NAMALWA (cell line): Measurements from ENCODE around the gene NHP2.
A peak's percentile ranks its signal among the peaks of the same experiment; 100 is the strongest.

Experiments used
- DNase-seq: peaks from one replicate; pipeline ENCODE4 v3.0.0-alpha.2; 2015; ENCODE audit warnings: low spot score

Gene NHP2

GRCh38 chr5:178174456-178174855 is 20.8 kb upstream of the NHP2 start:
- DNase-seq, result no peak

DNA sequence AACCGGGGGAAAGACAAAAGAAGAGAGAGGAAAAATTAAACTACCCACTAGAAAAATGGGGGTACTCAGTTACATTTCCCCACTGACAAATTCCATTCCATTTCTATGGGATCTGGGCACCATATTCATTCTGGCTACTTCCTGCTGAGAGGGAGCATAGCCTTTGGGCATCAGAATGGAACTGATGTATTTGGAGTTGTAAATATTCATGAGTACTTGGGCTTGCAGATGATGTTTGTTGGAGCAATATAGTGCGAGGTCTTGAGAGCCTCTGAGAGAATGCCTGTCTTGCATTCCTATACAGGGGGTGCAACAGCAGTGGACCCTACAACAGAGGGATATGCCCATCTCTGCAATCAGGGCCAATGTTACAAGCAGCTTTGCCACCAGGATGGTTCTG is 16.8 kb upstream of the NHP2 start:
- DNase-seq, result no peak

GRCh38 chr5:178165581-178165980 is 11.9 kb upstream of the NHP2 start:
- DNase-seq, result no peak

- peak; percentile 96 for DNase-seq
Measured at GRCh38 chr5:178163772-178164735, 10.4 kb upstream of the NHP2 start.

DNA sequence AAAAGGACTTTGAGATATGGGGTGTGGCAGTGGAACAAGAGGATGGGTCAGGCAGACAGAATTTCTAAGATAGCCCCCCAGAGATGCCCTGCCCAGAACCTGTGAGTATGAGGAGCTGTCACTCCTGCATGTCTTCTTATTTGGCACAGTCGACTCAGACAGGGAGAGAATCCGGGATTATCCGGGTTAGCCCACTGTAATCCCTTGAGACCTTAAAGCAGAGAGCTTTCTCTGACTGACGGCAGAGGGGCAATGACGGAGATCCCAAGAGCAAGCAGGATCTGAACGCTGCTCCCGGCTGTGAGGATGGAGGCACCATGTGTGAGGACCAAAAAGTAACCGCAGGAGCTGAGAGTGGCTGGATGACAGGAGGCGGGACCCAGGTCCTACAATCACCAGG is 8.8 kb upstream of the NHP2 start:
- DNase-seq, result no peak

DNA sequence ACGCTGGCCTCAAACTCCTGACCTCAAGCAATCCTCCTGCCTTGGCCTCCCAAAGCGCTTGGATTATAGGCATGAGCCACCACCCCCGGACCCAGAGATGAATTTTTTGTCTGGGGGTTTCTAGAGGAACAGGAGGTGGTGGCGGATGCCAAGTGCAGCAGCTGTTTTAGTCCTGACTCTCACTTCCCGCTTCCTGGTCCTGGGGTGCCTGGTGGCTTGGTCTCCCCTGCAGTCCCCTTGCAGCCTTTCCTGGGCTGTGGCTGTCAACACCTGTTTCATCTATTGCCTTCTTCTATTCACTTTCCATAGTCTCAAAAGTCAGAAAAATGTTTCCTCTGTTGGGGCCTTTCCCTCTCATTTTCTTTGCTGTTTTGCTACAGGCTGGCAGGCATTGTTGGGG is 6.5 kb upstream of the NHP2 start:
- no peak for DNase-seq

- peak; percentile 64 for DNase-seq
Measured at GRCh38 chr5:178155065-178155464, 1.4 kb upstream of the NHP2 start.

- DNase-seq, result no peak
Measured at GRCh38 chr5:178152491-178153444, 917 bp downstream of the NHP2 start.

- DNase-seq, result no peak
Measured at GRCh38 chr5:178150977-178151734, 2.5 kb downstream of the NHP2 start.

GRCh38 chr5:178149199-178149932 is 4.3 kb downstream of the NHP2 start:
- DNase-seq, result no peak

DNA sequence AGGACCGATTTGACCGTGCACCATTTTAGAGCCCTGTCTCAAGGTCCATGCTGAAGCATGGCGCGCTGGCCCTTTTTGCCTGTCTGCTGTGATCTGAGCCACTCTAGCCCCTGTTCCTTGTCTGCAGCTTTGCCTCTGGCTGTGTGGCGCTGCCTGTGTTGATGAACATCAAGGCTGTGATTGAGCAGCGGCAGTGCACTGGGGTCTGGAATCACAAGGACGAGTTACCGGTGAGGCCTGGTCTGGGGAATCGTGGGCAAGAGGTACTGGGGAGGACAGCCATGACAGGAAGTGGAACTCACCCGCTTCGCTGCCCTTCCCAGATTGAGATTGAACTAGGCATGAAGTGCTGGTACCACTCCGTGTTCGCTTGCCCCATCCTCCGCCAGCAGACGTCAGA is 6.3 kb downstream of the NHP2 start:
- no peak for DNase-seq

DNA sequence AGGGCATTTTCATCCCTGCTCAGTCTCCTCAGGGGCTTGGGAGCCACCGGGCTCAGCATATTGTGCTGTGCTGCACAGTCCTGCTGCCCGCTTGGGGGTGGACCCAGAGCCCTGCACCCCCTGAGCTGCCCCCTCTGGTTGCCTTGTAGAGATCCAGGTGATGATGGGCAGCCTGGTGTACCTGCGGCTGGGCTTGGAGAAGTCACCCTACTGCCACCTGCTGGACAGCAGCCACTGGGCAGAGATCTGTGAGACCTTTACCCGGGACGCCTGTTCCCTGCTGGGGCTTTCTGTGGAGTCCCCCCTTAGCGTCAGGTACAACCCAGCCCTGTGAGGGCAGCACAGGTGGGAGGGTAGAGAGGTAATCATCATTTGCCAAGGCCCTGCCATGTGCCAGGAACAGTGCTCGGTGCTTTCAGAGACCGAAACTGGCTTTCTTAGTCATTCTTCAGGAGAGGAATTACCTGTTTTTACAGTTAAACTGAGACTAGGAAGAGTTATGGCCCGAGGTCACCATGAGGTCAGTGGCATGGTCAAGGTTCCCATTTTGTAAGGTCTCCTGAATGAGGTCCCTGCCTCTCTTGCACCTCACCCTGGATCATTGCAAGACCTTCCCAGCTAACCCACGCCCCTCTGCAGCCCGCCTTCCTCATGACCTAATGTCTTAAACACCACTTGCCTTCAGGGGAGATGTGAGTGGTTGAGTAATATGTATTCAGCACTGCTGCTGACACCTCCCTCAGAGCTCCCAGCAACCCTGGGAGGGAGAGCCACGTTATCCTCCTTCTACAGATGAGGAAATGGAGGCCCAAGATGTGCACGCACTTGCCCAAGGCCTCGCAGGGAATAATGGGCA is 7.5 kb downstream of the NHP2 start:
- peak; percentile 81 for DNase-seq

DNA sequence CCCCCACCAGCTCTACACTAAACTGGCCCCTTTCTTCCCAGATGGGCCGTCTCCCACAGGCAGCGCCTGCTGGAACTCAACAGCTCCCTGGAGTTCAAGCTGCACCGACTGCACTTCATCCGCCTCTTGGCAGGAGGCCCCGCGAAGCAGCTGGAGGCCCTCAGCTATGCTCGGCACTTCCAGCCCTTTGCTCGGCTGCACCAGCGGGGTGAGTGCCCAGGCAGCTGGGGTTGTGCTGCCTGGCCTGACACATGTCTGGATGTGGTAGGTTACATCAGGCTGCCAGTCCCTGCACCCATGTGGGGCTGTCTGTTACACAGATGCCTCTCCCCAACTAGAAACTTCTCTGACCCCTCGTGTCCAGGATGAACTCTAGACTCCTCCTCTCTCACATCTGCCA is 9.8 kb downstream of the NHP2 start:
- no peak for DNase-seq

DNA sequence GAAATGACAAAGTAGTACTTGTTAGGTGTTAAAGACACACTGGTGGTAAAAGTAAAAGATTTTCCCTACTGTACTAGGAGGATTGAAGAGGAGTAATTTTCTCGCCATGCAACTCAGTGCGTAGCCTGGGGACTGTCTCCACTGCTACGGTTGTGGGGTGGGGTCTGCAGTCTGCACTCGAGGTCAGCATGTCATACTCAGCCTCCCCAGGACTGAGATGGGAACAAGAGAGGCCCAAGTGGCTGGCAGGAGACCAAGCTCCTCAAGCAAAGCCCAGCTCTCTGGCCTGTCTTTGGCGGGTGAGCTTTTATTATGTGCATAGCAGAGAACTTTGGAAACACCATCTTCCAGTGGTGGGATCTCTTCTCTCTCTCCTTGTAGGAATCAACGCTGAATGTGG is 10.4 kb downstream of the NHP2 start:
- DNase-seq, result no peak

DNA sequence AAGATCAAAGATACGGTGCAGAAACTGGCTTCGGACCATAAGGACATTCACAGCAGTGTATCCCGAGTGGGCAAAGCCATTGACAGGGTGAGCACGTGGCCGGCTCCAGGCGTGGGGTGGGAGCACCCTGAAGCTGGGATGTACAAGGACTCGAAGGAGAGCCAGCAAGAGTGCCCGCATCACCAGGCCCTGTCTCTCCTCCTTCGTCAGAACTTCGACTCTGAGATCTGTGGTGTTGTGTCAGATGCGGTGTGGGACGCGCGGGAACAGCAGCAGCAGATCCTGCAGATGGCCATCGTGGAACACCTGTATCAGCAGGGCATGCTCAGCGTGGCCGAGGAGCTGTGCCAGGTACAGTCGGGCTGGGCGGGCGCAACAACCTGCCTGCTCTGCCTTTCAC is 11.0 kb downstream of the NHP2 start:
- DNase-seq, result no peak

GRCh38 chr5:178141550-178141949 is 12.1 kb downstream of the NHP2 start:
- DNase-seq, result no peak

GRCh38 chr5:178137991-178138390 is 15.7 kb downstream of the NHP2 start:
- no peak for DNase-seq

DNA sequence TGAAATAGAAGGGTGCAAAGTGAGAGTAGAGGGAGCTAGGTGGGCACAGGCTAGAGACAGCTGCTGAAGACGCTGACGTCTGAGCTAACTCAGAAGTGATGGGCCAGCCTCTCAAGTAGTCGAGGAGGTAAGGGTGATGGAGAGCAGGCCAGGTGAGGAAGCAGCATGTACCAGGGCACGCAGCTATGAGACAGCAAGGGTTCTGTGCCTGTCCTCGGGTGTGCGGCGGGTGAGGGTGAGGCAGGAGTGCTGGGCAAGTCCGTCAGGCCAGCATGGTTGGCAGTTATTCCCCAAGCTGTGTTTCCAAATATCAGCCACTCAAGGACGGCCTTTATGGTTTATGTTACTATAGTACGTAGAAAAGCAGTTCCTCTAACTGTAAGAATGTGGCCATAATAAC is 16.7 kb downstream of the NHP2 start:
- DNase-seq, result no peak

DNA sequence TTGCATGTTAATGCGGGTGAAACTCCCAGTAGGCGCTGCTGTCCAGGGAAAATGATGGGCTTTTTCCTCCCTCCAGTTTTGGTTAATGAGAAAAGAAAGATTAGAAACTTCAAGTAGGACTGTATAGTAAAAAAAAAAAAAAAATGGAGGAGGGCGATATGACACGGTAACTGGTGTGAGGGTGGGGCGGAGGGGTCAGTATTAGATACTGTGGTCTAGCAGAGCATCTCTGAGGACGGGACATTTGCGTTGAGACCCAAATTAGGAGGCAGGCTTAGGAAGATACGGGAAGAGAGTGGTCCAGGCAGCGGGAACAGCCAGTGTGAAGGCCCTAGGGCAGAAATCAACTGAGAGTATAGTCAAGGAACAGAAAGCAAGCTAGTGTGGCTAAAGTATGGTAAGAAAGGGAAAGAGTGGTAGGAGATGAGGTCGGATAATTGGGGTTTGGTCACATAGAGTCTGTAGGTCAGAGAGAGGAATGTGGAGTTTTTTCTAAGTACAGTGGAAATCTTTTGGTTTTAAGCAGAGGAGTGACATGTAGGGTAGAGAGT is 22.2 kb downstream of the NHP2 start:
- peak; percentile 33 for DNase-seq
